Adrenal gland (tissue), 12 donors: ENCODE measurements around the gene ATXN7L1. TPM values are rescaled to one million over a fixed set of nuclear protein-coding genes. Genes with fewer than 3 reads are reported as not detected.

Source experiments
- DNase-seq, 7 donors: peaks; one replicate each; pipeline ENCODE4 v3.0.0-alpha.2; 2019 to 2020
- H3K27ac ChIP-seq, 5 donors: fragments of 200-600 bp; sonication (generic) in 4 of 5; 1 replicate in 3 of 5; 2 replicates in 2 of 5; pipeline versions ENCODE4 v1.5.1 to v1.8.0; 2016 to 2020; ENCODE audit warnings: mild to moderate bottlenecking in 1 of 5
- H3K27me3 ChIP-seq: fragments of 200-600 bp; 2 replicates; pipeline ENCODE4 v1.8.0; 2021
- H3K36me3 ChIP-seq, 2 donors: fragments of 200-600 bp; replicated peaks in 1 of 2; 1 replicate in 1 of 2; 2 replicates in 1 of 2; pipeline versions ENCODE4 v1.5.1 to v1.8.0; 2018 to 2022
- H3K4me1 ChIP-seq, 2 donors: fragments of 200-600 bp; replicated peaks in 1 of 2; 1 replicate in 1 of 2; 2 replicates in 1 of 2; pipeline versions ENCODE4 v1.5.1 to v1.8.0; 2018 to 2021
- H3K4me3 ChIP-seq, 4 donors: fragments of 200-600 bp; sonication (generic) in 3 of 4; one replicate each; pipeline ENCODE4 v1.5.1; 2016 to 2018
- H3K9me3 ChIP-seq, 3 donors: fragments of 200-600 bp; sonication (generic) in 1 of 3; replicated peaks in 1 of 3; 1 replicate in 2 of 3; 2 replicates in 1 of 3; pipeline versions ENCODE4 v1.5.1 to v1.8.0; 2016 to 2021
- POLR2A ChIP-seq, 2 donors: fragments of 450-650 bp; IDR thresholded peaks; one replicate each; pipeline ENCODE4 v1.6.1; 2017; ENCODE audit warnings: antibody characterized with exemption in 2 of 2, mild to moderate bottlenecking in 2 of 2, moderate library complexity in 1 of 2
- WGBS, 4 donors: extraction: QIAGEN DNeasy Blood & Tissue Kit in 2 of 4; methylation state at CpG; one replicate each; pipeline versions ENCODE4 v1.1.5 to v1.1.7; 2013 to 2017; 5-methylcytosine and 5-hydroxymethylcytosine counted together
- intact Hi-C, 2 donors: fragments of 100-400 bp; cut with DNase I; formaldehyde crosslinking; loops; one replicate each; pipeline versions ENCODE4 v1.14.1 to v1.15.0; 2022 to 2023
- polyA plus RNA-seq, 3 donors: library from polyadenylated mRNA; stranded (reverse); fragments of 200-250 nt in 2 of 3; fragments of 350-450 nt in 1 of 3; fragmentation: Illumina TruSeq in 1 of 3; extraction: RNeasy Lipid Tissue Mini Kit (QIAGEN cat#74804) in 1 of 3; gene quantifications; one replicate each; pipeline ENCODE4 v1.2.3, GENCODE V29; 2013 to 2014
- total RNA-seq, 9 donors: library from RNA; depleted of rRNA in 4 of 9; stranded (reverse); fragments of >200 nt in 4 of 9; fragments of 120-200 nt in 1 of 9; fragmentation: NEBNext Ultra II Directional in 1 of 9; extraction: Animal tissue kit (Norgen Biotek cat#: 25700) in 1 of 9; gene quantifications; one replicate each; pipeline versions ENCODE4 v1.1.0 to v1.2.4, GENCODE V29; 2013 to 2023
- TF ChIP-seq, protein P1 (sequence below), 6 experiments: fragments of 450-650 bp in 4 of 6; fragments of 200-600 bp in 2 of 6; sonication (generic) in 1 of 6; IDR thresholded peaks; 1 replicate in 5 of 6; 2 replicates in 1 of 6; pipeline versions ENCODE4 v1.5.1 to v1.8.0; 2016 to 2021; ENCODE audit warnings: antibody characterized with exemption in 6 of 6, mild to moderate bottlenecking in 2 of 6, moderate library complexity in 1 of 6
- donor health status: healthy with polysubstance abuse.
- donor health status: Bipolar disorder and iron deficiency.
- donor health status: DM: yes; HTN: yes; CAD: no.
- donor health status: DM: no; HTN: no; CAD: no.
- donor health status: DM: no; HTN: no; CAD: no.
- donor health status: DM: yes; HTN: yes; CAD: no.

The ATXN7L1 gene
- total and polyA plus RNA-seq, 12 donors: 3.6 to 24.6 (median 9.0) TPM

DNA sequence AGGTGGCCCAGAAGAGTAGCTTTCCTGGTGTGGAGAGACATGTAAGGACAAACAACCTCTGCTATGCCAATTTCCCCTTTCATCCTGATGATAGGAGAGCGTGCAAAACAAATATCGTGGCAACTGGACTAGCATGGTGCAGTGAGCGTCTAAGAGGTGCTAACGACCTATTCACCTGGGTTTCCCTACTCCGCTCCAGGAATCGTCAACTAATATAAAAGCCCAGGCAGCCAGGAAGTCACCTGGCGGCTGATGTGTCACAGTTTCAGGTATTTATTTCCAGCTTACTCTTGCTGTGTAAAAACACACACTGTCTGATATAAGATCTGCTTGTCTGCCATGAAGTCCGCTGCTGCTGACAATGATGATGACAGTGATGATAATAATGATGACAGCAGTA is 238.6 kb downstream of the ATXN7L1 start:
- DNase-seq: no peak
- peaks cover 0 to 36% of the 10 kb centered on the region in 2 donors for H3K36me3 ChIP-seq
- H3K4me1 ChIP-seq: no peaks in the 10 kb centered on the region
- H3K4me3 ChIP-seq: no peak overlapping the region
- WGBS, 4 donors: 94 to 96% (median 94%) methylated on average over 8 of the region's 8 CpGs
- no peak overlapping the region for H3K27ac ChIP-seq
- no peaks in the 10 kb centered on the region for H3K27me3 ChIP-seq
- intact Hi-C loops: no loop called here
- no peak for TF ChIP-seq POLR2A (IDR thresholded peaks at IDR 0.05)
- TF ChIP-seq, protein P1, sequence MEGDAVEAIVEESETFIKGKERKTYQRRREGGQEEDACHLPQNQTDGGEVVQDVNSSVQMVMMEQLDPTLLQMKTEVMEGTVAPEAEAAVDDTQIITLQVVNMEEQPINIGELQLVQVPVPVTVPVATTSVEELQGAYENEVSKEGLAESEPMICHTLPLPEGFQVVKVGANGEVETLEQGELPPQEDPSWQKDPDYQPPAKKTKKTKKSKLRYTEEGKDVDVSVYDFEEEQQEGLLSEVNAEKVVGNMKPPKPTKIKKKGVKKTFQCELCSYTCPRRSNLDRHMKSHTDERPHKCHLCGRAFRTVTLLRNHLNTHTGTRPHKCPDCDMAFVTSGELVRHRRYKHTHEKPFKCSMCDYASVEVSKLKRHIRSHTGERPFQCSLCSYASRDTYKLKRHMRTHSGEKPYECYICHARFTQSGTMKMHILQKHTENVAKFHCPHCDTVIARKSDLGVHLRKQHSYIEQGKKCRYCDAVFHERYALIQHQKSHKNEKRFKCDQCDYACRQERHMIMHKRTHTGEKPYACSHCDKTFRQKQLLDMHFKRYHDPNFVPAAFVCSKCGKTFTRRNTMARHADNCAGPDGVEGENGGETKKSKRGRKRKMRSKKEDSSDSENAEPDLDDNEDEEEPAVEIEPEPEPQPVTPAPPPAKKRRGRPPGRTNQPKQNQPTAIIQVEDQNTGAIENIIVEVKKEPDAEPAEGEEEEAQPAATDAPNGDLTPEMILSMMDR (IDR thresholded peaks at IDR 0.05): no peak
- H3K9me3 ChIP-seq: no peaks in the 10 kb centered on the region

DNA sequence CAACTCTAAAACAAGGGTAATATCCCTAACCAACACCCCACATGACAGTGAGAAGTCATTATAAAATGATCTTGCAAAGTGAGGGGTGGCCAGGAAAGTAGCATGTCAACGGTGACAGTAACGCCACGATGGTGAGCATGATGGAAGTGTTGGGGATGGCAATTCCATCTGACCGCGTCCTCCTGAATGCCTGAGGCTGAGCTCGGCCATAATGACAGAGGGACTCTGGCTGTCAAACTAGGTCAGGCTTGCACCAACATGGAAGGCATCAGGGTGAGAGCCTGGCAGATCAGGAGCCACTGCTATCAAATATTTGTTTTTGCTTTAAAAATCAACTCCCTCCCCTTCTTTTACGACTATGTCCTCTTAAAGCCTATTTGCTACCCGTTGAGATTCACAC is 239.4 kb downstream of the ATXN7L1 start:
- DNase-seq: no peak
- intact Hi-C loops: no loop called here
- Histone ChIP-seq H3K27me3 (no peaks in the 10 kb centered on the region), H3K36me3 (peaks cover 0 to 30% of the 10 kb centered on the region in 2 donors), H3K9me3 (no peaks in the 10 kb centered on the region), H3K4me3 (no peak overlapping the region), H3K27ac (no peak overlapping the region), H3K4me1 (no peaks in the 10 kb centered on the region)
- no peak for TF ChIP-seq POLR2A (IDR thresholded peaks at IDR 0.05)
- TF ChIP-seq, protein P1 (IDR thresholded peaks at IDR 0.05): no peak
- WGBS, 4 donors: 89 to 95% (median 91%) methylated on average over 6 to 8 of the region's 8 CpGs

DNA sequence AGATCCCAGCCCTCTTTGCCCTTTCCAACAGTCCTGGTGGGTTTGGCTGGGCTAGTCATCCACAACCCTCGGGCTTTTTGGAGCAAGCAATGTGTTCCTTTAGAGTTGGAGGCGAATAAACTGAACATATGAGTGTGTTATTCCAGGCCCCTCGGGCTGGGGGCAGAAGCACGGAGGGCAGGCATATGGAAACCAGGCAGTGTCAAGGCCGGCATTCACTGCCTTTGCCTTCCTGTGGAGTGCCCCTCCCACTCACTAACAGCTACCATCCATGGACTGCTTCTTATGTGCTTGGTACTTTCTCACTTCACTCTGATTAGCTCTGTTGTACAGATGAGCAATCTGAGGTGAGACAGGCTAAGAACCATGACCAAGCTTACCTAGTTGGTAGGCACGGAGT is 241.2 kb downstream of the ATXN7L1 start:
- Histone ChIP-seq H3K27ac (no peak overlapping the region), H3K4me3 (no peak overlapping the region), H3K9me3 (no peaks in the 10 kb centered on the region), H3K27me3 (no peaks in the 10 kb centered on the region), H3K4me1 (no peaks in the 10 kb centered on the region), H3K36me3 (peaks cover 0 to 25% of the 10 kb centered on the region in 2 donors)
- TF ChIP-seq POLR2A (IDR thresholded peaks at IDR 0.05): no peak
- TF ChIP-seq, protein P1 (IDR thresholded peaks at IDR 0.05): no peak
- intact Hi-C loops: no loop called here
- DNase-seq: no peak
- 80 to 90% (median 87%) methylated on average over 6 of the region's 6 CpGs for WGBS, 4 donors

GRCh38 chr7:105625986-105626385 is 250.4 kb downstream of the ATXN7L1 start:
- no peaks in the 10 kb centered on the region for H3K4me1 ChIP-seq
- intact Hi-C loops: no loop called here
- H3K36me3 ChIP-seq: peaks cover 0 to 12% of the 10 kb centered on the region in 2 donors
- WGBS, 4 donors: 70 to 94% (median 92%) methylated on average over 2 of the region's 2 CpGs
- no peak overlapping the region for H3K27ac ChIP-seq
- no peaks in the 10 kb centered on the region for H3K9me3 ChIP-seq
- no peaks in the 10 kb centered on the region for H3K27me3 ChIP-seq
- TF ChIP-seq, protein P1 (IDR thresholded peaks at IDR 0.05): no peak
- no peak for TF ChIP-seq POLR2A (IDR thresholded peaks at IDR 0.05)
- DNase-seq: no peak
- no peak overlapping the region for H3K4me3 ChIP-seq
